ENCODE results near the gene SBK3.

SBK3 gene

GRCh38 chr19:55494172-55494761 is 51.1 kb downstream of the SBK3 start:
- no peak for TF ChIP-seq CTCF (IDR thresholded peaks at IDR 0.05; ENCODE audit: extremely low read depth, missing control alignments)
- DNase-seq (ENCODE audit: low spot score) = peak; percentile 54

DNA sequence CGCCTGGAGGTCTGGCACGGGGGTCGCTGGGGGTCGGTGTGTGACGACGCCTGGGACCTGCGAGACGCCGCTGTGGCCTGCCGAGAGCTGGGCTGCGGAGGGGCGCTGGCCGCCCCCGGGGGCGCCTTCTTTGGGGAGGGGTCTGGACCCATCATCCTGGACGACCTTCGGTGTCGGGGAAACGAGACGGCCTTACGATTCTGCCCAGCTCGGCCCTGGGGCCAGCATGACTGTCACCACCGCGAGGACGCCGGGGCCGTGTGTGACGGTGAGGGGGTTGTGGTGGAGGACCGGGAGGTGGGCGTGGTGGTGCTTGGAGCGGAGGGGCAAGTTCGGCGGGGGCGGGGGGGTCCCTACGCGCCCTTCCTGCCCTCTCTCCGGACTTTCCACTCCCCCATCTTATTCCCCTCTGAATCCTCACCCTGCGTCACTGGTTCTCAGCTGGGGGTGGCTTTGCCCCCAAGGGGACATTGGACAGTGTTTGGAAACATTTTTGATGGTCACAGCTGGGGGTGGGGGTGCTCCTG is 51.6 kb downstream of the SBK3 start:
- no peak for DNase-seq (ENCODE audit: low spot score)
- TF ChIP-seq CTCF (IDR thresholded peaks at IDR 0.05; ENCODE audit: extremely low read depth, missing control alignments) = no peak

DNA sequence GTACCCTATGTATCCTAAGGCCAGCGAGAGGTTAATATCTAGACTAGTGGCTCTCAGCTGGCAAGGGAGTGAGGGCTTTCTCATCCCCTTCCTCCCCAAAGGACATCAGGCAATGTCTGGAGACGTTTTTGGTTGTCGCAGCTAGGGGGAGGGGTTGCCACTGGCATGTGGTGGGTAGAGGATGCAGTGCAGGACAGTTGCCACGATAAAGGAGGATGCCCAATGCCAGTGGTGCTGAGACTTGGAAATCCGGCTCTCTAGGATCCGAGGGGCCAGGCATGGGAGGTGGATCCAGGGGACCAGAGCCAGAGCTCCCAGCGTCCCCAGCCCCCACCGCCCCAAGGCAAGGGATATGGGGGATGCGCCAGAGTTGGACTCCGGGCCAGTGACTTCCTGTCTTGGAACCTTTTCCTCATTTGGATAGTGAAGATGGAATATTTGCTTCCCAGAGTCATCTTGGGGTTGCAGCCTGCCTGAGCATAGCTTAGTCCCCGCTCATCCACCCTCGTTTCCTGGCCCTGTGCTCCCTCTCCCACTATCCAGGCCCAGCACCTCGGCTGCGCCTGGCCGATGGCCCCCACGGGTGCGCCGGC is 52.2 kb downstream of the SBK3 start:
- DNase-seq (ENCODE audit: low spot score) = no peak
- no peak for TF ChIP-seq CTCF (IDR thresholded peaks at IDR 0.05; ENCODE audit: extremely low read depth, missing control alignments)

GRCh38 chr19:55492362-55492944 is 52.9 kb downstream of the SBK3 start:
- TF ChIP-seq CTCF (IDR thresholded peaks at IDR 0.05; ENCODE audit: extremely low read depth, missing control alignments) = no peak
- DNase-seq (ENCODE audit: low spot score) = no peak

GRCh38 chr19:55491546-55492360 is 53.6 kb downstream of the SBK3 start:
- no peak for DNase-seq (ENCODE audit: low spot score)

More at GRCh38 chr19:55491546-55492360, 53.6 kb downstream of the SBK3 start:
- TF ChIP-seq CTCF (IDR thresholded peaks at IDR 0.05; ENCODE audit: extremely low read depth, missing control alignments) = no peak
